NCI-H748 (cell line): ENCODE measurements around the gene TERB1.

Source experiments
- DNase-seq: peaks from one replicate; lab custom pipeline; 2025; ENCODE audit not compliant: unreplicated experiment; lab: John Stamatoyannopoulos, UW

The TERB1 gene

GRCh38 chr16:66706506-66706880 is 94.9 kb downstream of the TERB1 start:
- no peak for DNase-seq

- no peak for DNase-seq
Measured at GRCh38 chr16:66705790-66706505, 95.4 kb downstream of the TERB1 start.
